Cardiac muscle cell (in vitro differentiated cells and primary cell): ENCODE measurements around the gene XPNPEP2. TPM values are rescaled to one million over a fixed set of nuclear protein-coding genes. Genes with fewer than 3 reads are reported as not detected.

Experiments used
- DNase-seq, 2 donors: peaks; one replicate each; pipeline versions ENCODE4 v3.0.0 to v3.0.0-alpha.2; 2010 to 2017; ENCODE audit warnings: low read depth in 1 of 2, low spot score in 1 of 2
- H3K27ac ChIP-seq: fragments of 200-600 bp; sonication (generic); 2 replicates; pipeline ENCODE4 v1.5.1; 2016
- H3K27me3 ChIP-seq: fragments of 200-600 bp; sonication (generic); 2 replicates; pipeline ENCODE4 v1.6.0; 2016; ENCODE audit warnings: control low read depth
- H3K36me3 ChIP-seq: fragments of 200-600 bp; sonication (generic); 2 replicates; pipeline ENCODE4 v1.5.1; 2016; ENCODE audit warnings: control low read depth
- H3K4me1 ChIP-seq: fragments of 200-600 bp; sonication (generic); 2 replicates; pipeline ENCODE4 v1.8.1; 2017; ENCODE audit warnings: low read depth, mild to moderate bottlenecking, mixed run types
- H3K4me3 ChIP-seq: fragments of 200-600 bp; sonication (generic); 2 replicates; pipeline ENCODE4 v1.5.1; 2016; ENCODE audit warnings: mild to moderate bottlenecking
- H3K9me3 ChIP-seq: fragments of 200-600 bp; sonication (generic); 2 replicates; pipeline ENCODE4 v1.5.1; 2017; ENCODE audit warnings: low read depth, mild to moderate bottlenecking, control low read depth
- CTCF ChIP-seq: IDR thresholded peaks from 2 replicates; pipeline ENCODE4 v1.5.1; 2012; ENCODE audit warnings: low read depth, mild to moderate bottlenecking, low read length
- polyA plus RNA-seq: library from polyadenylated mRNA; unstranded; fragments of >200 nt; fragmentation: Nextera tagmentation; extraction: Ambion mirVana; gene quantifications from 2 replicates; pipeline ENCODE4 v1.2.1, GENCODE V29; 2016
- total RNA-seq: library from RNA; depleted of rRNA; stranded (reverse); fragments of >200 nt; gene quantifications from 2 replicates; pipeline ENCODE4 v1.2.3, GENCODE V29; 2016

Gene XPNPEP2
- total and polyA plus RNA-seq, 2 experiments from 2014 or later, result not detected

GRCh38 chrX:129773649-129774458, 35.1 kb downstream of the XPNPEP2 start:
- no peaks in the 10 kb centered on the region for H3K36me3 ChIP-seq
- H3K9me3 ChIP-seq, result no peaks in the 10 kb centered on the region
- no peaks in the 10 kb centered on the region for H3K4me1 ChIP-seq
- no peak overlapping the region for H3K27ac ChIP-seq
- no peak for TF ChIP-seq CTCF
- no peaks in the 10 kb centered on the region for H3K27me3 ChIP-seq
- DNase-seq, result no peak
- no peak overlapping the region for H3K4me3 ChIP-seq

- no peaks in the 10 kb centered on the region for H3K9me3 ChIP-seq
- no peak overlapping the region for H3K27ac ChIP-seq
- no peak for DNase-seq
- no peaks in the 10 kb centered on the region for H3K4me1 ChIP-seq
- no peak overlapping the region for H3K4me3 ChIP-seq
- no peaks in the 10 kb centered on the region for H3K27me3 ChIP-seq
- no peak for TF ChIP-seq CTCF
- H3K36me3 ChIP-seq, result no peaks in the 10 kb centered on the region
Measured at GRCh38 chrX:129777218-129778030, 38.6 kb downstream of the XPNPEP2 start.

- Histone ChIP-seq H3K27ac (no peak overlapping the region), H3K4me1 (no peaks in the 10 kb centered on the region), H3K36me3 (no peaks in the 10 kb centered on the region), H3K4me3 (no peak overlapping the region), H3K9me3 (no peaks in the 10 kb centered on the region), H3K27me3 (no peaks in the 10 kb centered on the region)
- DNase-seq, result no peak
- TF ChIP-seq CTCF, result no peak
Measured at GRCh38 chrX:129779086-129779672, 40.4 kb downstream of the XPNPEP2 start.

GRCh38 chrX:129779747-129780146, 41.0 kb downstream of the XPNPEP2 start, which contains the start of gene SASH3:
Gene SASH3 (plus strand): TSS chrX:129779949. CDS start chrX:129780098, 149 bp downstream.
- no peak within 1 kb of the TSS for H3K4me3 ChIP-seq
- no peak for DNase-seq
- no peaks in the 10 kb centered on the region for H3K9me3 ChIP-seq
- no peaks in the 10 kb centered on the region for H3K27me3 ChIP-seq
- H3K36me3 ChIP-seq, result no peaks in the 10 kb centered on the region
- TF ChIP-seq CTCF, result no peak
- H3K4me1 ChIP-seq, result no peaks in the 10 kb centered on the region
- H3K27ac ChIP-seq, result no peak within 1 kb of the TSS

- Histone ChIP-seq H3K4me1 (no peaks in the 10 kb centered on the region), H3K27me3 (no peaks in the 10 kb centered on the region), H3K36me3 (no peaks in the 10 kb centered on the region), H3K4me3 (no peak overlapping the region), H3K27ac (no peak overlapping the region), H3K9me3 (no peaks in the 10 kb centered on the region)
- no peak for DNase-seq
- TF ChIP-seq CTCF, result no peak
Measured at GRCh38 chrX:129780441-129781105, 41.8 kb downstream of the XPNPEP2 start.
